Uterus (tissue), 4 donors: ENCODE data around the gene ABCA6. TPM values are rescaled to one million over a fixed set of nuclear protein-coding genes. Genes with fewer than 3 reads are reported as not detected.
"Not testable (repeated sequence)": the region's sequence is repeated elsewhere in the genome, so short reads cannot be mapped to it uniquely, and the experiment has no call there.

Experiments used
- DNase-seq, 2 donors: peaks; one replicate each; pipeline ENCODE4 v3.0.0-alpha.2; 2019 to 2020
- H3K27ac ChIP-seq, 2 donors: fragments of 200-600 bp; sonication (generic); 1 replicate in 1 of 2; 2 replicates in 1 of 2; pipeline ENCODE4 v1.5.1; 2016 to 2018
- H3K27me3 ChIP-seq, 2 donors: fragments of 200-600 bp; sonication (generic); one replicate each; pipeline ENCODE4 v1.5.1; 2018 to 2019; ENCODE audit warnings: control low read depth in 1 of 2
- H3K36me3 ChIP-seq, 2 donors: fragments of 200-600 bp; sonication (generic); one replicate each; pipeline ENCODE4 v1.5.1; 2019; ENCODE audit warnings: control low read depth in 1 of 2
- H3K4me1 ChIP-seq, 2 donors: fragments of 200-600 bp; sonication (generic); one replicate each; pipeline ENCODE4 v1.5.1; 2018 to 2019; ENCODE audit warnings: control low read depth in 1 of 2
- H3K4me3 ChIP-seq, 2 donors: fragments of 200-600 bp; sonication (generic); 1 replicate in 1 of 2; 2 replicates in 1 of 2; pipeline ENCODE4 v1.5.1; 2018 to 2019; ENCODE audit warnings: mild to moderate bottlenecking in 1 of 2
- H3K9me3 ChIP-seq, 2 donors: fragments of 200-600 bp; sonication (generic); one replicate each; pipeline ENCODE4 v1.5.1; 2019; ENCODE audit warnings: control low read depth in 1 of 2
- POLR2A ChIP-seq, 2 donors: fragments of 450-650 bp; IDR thresholded peaks; one replicate each; pipeline ENCODE4 v1.6.1; 2016; ENCODE audit warnings: antibody characterized with exemption in 2 of 2, mild to moderate bottlenecking in 1 of 2, moderate library complexity in 1 of 2
- intact Hi-C: fragments of 100-400 bp; cut with DNase I; formaldehyde crosslinking; loops from one replicate; pipeline ENCODE4 v1.15.1; 2023; ENCODE audit warnings: low total_unique reads
- total RNA-seq, 4 donors: library from RNA; depleted of rRNA in 3 of 4; stranded (reverse); fragments of >200 nt in 3 of 4; gene quantifications; one replicate each; pipeline versions ENCODE4 v1.1.0 to v1.2.4, GENCODE V29; 2014 to 2023
- TF ChIP-seq, protein P1 (sequence below), 4 experiments: fragments of 200-600 bp in 2 of 4; fragments of 450-650 bp in 2 of 4; sonication (generic) in 2 of 4; IDR thresholded peaks; one replicate each; pipeline ENCODE4 v1.5.1; 2016 to 2019; ENCODE audit warnings: antibody characterized with exemption in 4 of 4, mild to moderate bottlenecking in 2 of 4, moderate library complexity in 1 of 4
- donor health status: DM: yes; HTN: yes; CAD: no.

ABCA6 gene
- total RNA-seq, 4 donors from 2014 or later, result 13.5 to 65.6 (median 45.7) TPM

DNA sequence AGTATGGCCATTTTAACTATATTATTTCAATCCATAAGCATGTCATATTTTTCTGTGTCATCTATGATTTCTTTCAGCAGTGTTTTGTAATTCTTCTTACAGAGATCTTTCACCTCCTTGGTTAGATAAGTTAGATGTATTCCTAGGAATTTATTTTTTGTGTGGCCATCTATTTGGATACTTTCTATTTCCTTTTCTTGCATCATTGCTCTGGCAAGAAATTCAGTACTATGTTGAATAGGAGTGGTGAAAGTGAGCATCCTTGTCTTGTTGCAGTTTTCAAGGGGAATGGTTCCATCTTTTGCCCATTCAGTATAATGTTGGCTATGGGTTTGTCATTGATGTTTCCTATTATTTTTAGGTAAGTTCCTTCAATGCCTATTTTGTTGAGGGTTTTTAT is 65.9 kb downstream of the ABCA6 start:
- no peak for DNase-seq
- Histone ChIP-seq H3K4me1 (no peaks in the 10 kb centered on the region), H3K36me3 (no peaks in the 10 kb centered on the region), H3K27ac (no peak overlapping the region), H3K4me3 (no peak overlapping the region), H3K9me3 (no peaks in the 10 kb centered on the region), H3K27me3 (no peaks in the 10 kb centered on the region)
- TF ChIP-seq, protein P1, sequence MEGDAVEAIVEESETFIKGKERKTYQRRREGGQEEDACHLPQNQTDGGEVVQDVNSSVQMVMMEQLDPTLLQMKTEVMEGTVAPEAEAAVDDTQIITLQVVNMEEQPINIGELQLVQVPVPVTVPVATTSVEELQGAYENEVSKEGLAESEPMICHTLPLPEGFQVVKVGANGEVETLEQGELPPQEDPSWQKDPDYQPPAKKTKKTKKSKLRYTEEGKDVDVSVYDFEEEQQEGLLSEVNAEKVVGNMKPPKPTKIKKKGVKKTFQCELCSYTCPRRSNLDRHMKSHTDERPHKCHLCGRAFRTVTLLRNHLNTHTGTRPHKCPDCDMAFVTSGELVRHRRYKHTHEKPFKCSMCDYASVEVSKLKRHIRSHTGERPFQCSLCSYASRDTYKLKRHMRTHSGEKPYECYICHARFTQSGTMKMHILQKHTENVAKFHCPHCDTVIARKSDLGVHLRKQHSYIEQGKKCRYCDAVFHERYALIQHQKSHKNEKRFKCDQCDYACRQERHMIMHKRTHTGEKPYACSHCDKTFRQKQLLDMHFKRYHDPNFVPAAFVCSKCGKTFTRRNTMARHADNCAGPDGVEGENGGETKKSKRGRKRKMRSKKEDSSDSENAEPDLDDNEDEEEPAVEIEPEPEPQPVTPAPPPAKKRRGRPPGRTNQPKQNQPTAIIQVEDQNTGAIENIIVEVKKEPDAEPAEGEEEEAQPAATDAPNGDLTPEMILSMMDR (IDR thresholded peaks at IDR 0.05), result no peak
- TF ChIP-seq POLR2A (IDR thresholded peaks at IDR 0.05), result no peak
- intact Hi-C loops, result no loop called here

DNA sequence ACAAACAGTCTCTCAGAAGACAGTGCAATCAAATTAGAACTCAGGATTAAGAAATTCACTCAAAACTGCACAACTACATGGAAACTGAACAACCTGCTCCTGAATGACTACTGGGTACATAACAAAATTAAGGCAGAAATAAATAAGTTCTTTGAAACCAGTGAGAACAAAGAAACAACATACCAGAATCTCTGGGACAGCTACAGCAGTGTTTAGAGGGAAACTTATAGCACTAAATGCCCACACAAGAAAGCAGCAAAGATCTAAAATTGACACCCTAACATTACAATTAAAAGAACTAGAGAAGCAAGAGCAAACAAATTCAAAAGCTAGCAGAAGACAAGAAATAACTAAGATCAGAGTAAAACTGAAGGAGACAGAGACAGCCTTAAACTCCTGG is 68.3 kb downstream of the ABCA6 start:
- H3K27me3 ChIP-seq, H3K4me1 ChIP-seq, H3K9me3 ChIP-seq, intact Hi-C loops, H3K27ac ChIP-seq, H3K4me3 ChIP-seq, DNase-seq, H3K36me3 ChIP-seq: not testable (repeated sequence)

DNA sequence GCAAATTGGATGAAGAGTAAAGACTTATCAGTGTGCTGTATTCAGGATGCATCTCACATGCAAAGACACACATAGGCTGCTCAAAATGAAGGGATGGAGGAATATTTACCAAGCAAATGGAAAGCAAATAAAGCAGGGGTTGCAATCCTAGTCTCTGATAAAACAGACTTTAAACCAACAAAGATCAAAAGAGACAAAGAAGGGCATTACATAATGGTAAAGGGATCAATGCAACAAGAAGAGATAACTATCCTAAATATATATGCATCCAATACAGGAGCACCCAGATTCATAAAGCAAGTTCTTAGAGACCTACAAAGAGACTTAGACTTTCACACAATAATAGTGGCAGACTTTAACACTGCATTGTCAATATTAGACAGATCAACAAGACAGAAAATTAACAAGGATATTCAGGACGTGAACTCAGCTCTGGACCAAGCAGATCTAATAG is 68.9 kb downstream of the ABCA6 start:
- H3K27ac ChIP-seq, H3K9me3 ChIP-seq, H3K36me3 ChIP-seq, H3K4me3 ChIP-seq, intact Hi-C loops, DNase-seq, H3K4me1 ChIP-seq, H3K27me3 ChIP-seq: not testable (repeated sequence)

DNA sequence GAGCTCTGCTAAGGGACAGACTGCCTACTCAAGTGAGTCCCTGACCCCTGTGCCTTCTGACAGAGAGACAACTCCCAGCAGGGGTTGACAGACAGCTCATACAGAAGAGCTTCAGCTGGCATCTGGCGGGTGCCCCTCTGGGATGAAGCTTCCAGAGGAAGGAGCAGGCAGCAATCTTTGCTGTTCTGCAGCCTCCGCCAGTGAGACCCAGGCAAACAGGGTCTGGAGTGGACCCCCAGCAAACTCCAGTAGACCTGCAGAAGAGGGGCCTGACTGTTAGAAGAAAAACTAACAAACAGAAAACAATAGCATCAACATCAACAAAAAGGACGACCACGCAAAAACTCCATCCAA is 70.5 kb downstream of the ABCA6 start:
- H3K4me3 ChIP-seq, H3K27me3 ChIP-seq, H3K36me3 ChIP-seq, H3K27ac ChIP-seq, H3K9me3 ChIP-seq, H3K4me1 ChIP-seq, DNase-seq, intact Hi-C loops: not testable (repeated sequence)

DNA sequence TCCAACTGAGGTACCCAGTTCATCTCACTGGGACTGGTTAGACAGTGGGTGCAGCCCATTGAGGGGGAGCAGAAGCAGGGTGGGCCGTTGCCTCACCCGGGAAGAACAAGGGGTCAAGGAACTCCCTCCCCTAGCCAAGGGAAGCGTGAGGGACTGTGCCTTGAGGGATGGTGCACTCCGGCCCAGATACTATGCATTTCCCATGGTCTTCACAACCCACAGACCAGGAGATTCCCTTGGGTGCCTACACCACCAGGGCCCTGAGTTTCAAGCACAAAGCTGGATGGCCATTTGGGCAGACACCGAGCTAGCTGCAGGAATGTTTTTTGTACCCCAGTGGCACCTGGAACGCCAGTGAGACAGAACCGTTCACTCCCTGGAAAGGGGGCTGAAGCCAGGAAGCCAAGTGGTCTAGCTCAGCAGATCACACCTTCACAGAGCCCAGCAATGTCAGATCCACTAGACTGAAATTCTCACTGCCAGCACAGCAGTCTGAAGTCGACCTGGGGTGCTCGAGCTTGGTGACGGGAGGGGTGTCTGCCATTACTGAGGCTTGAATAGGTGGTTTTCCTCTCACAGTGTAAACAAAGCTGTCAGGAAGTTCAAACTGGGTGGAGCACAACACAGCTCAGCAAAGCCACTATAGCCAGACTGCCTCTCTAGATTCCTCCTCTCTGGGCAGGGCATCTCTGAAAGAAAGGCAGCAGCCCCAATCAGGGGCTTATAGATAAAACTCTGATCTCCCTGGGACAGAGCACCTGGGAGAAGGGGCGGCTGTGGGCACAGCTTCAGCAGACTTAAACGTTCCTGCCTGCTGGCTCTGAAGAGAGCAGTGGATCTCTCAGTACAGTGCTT is 71.1 kb downstream of the ABCA6 start:
- H3K27me3 ChIP-seq, H3K9me3 ChIP-seq, DNase-seq, H3K4me3 ChIP-seq, H3K4me1 ChIP-seq, H3K27ac ChIP-seq, intact Hi-C loops, H3K36me3 ChIP-seq: not testable (repeated sequence)

DNA sequence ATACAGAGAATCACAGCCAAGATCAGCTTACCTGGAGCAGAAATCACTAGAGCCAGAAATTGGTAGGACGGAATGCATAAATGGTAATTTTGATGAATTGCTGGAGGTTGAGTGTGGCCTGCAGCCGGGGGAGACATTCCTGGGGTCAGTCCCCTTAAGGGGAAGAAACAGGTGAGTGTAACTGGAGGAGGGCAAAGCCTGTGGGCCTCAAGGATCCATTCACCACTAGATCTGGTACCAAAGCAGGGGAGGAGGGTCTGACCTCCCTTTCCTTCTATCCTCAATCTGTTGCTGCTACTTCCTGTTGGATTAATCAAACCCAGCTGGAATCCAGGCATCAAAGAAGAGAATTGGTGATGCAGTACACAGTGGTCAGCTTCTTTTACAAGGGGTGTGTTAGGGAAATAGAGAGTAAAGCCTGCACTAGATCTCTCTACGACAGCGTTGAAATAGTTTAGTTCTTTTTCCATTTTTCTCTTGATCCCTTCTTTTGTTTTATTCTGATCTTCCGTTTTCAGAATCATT is 72.4 kb downstream of the ABCA6 start:
- Histone ChIP-seq H3K9me3 (no peaks in the 10 kb centered on the region), H3K27me3 (no peaks in the 10 kb centered on the region), H3K36me3 (no peaks in the 10 kb centered on the region), H3K27ac (no peak overlapping the region), H3K4me3 (no peak overlapping the region), H3K4me1 (no peaks in the 10 kb centered on the region)
- DNase-seq, result no peak
- intact Hi-C loops, result no loop called here
- TF ChIP-seq, protein P1 (IDR thresholded peaks at IDR 0.05), result no peak
- TF ChIP-seq POLR2A (IDR thresholded peaks at IDR 0.05), result no peak

DNA sequence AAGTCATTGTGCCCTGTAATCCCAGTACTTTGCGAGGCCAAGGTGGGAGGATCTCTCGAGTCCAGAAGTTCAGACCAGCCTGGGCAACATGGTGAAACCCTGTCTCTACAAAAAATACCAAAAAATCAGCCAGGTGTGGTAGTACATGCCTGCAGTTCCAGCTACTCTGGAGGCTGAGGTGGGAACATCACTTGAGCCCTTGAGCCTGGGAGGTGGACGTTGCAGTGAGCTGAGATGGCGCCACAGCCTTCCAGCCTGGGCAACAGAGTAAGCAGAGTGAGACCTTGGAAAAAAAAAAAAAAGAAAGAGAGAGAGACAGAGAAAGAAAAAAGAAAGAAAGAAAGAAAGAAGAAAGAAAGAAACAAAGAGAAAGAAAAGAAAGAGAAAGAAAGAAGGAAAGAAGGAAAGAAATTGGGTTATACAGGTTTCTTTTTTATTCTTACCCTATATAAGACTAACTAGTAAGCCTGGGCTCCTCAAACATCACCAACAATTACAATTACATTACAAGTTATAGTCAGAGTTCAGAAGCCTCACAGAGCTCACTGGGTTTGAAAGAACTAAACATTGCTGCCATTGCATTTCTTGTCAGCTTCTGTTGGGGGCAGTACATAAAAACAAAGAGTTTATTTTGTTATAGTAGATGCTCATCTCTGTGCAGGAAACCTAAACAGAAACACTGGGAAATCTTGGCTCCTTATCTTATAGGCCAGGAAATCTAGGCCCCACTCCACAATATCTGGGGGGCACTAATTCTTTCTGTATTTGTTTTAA is 74.2 kb downstream of the ABCA6 start:
- H3K9me3 ChIP-seq, result no peaks in the 10 kb centered on the region
- intact Hi-C loops, result no loop called here
- DNase-seq, result no peak
- no peak overlapping the region for H3K4me3 ChIP-seq
- no peaks in the 10 kb centered on the region for H3K36me3 ChIP-seq
- TF ChIP-seq, protein P1 (IDR thresholded peaks at IDR 0.05), result no peak
- TF ChIP-seq POLR2A (IDR thresholded peaks at IDR 0.05), result no peak
- H3K4me1 ChIP-seq, result no peaks in the 10 kb centered on the region
- H3K27me3 ChIP-seq, result no peaks in the 10 kb centered on the region
- no peak overlapping the region for H3K27ac ChIP-seq
